ENCODE measurements around the gene DLG2. TPM values are rescaled to one million over a fixed set of nuclear protein-coding genes. Genes with fewer than 3 reads are reported as not detected.

Gene DLG2
- polyA plus RNA-seq, 4 donors = 10.8 to 15.6 (median 12.2) TPM

- no peak for DNase-seq (ENCODE audit: low read depth in 4 of 4, low spot score in 2 of 4)
Measured at GRCh38 chr11:83545494-83546260, 2081.5 kb downstream of the DLG2 start.

- DNase-seq (ENCODE audit: low read depth in 4 of 4, low spot score in 2 of 4) = no peak
Measured at GRCh38 chr11:83544846-83545245, 2082.3 kb downstream of the DLG2 start.

GRCh38 chr11:83543706-83544439 is 2083.3 kb downstream of the DLG2 start:
- no peak for DNase-seq (ENCODE audit: low read depth in 4 of 4, low spot score in 2 of 4)

- DNase-seq (ENCODE audit: low read depth in 4 of 4, low spot score in 2 of 4) = no peak
Measured at GRCh38 chr11:83542861-83543260, 2084.3 kb downstream of the DLG2 start.

GRCh38 chr11:83540728-83541127 is 2086.4 kb downstream of the DLG2 start:
- DNase-seq (ENCODE audit: low read depth in 4 of 4, low spot score in 2 of 4) = no peak

GRCh38 chr11:83540112-83540675 is 2086.9 kb downstream of the DLG2 start:
- DNase-seq (ENCODE audit: low read depth in 4 of 4, low spot score in 2 of 4) = no peak

GRCh38 chr11:83538286-83538685 is 2088.9 kb downstream of the DLG2 start:
- DNase-seq (ENCODE audit: low read depth in 4 of 4, low spot score in 2 of 4) = no peak

- no peak for DNase-seq (ENCODE audit: low read depth in 4 of 4, low spot score in 2 of 4)
Measured at GRCh38 chr11:83537131-83537610, 2090.0 kb downstream of the DLG2 start.

GRCh38 chr11:83533166-83533565 is 2094.0 kb downstream of the DLG2 start:
- DNase-seq (ENCODE audit: low read depth in 4 of 4, low spot score in 2 of 4) = no peak

GRCh38 chr11:83528877-83529276 is 2098.3 kb downstream of the DLG2 start:
- DNase-seq (ENCODE audit: low read depth in 4 of 4, low spot score in 2 of 4) = no peak

GRCh38 chr11:83528225-83528624 is 2098.9 kb downstream of the DLG2 start:
- DNase-seq (ENCODE audit: low read depth in 4 of 4, low spot score in 2 of 4) = no peak

GRCh38 chr11:83523676-83524075 is 2103.5 kb downstream of the DLG2 start:
- DNase-seq (ENCODE audit: low read depth in 4 of 4, low spot score in 2 of 4) = no peak

GRCh38 chr11:83522911-83523310 is 2104.2 kb downstream of the DLG2 start:
- no peak for DNase-seq (ENCODE audit: low read depth in 4 of 4, low spot score in 2 of 4)

GRCh38 chr11:83521647-83522596 is 2105.2 kb downstream of the DLG2 start:
- DNase-seq (ENCODE audit: low read depth in 4 of 4, low spot score in 2 of 4) = no peak

GRCh38 chr11:83520849-83521248 is 2106.3 kb downstream of the DLG2 start:
- DNase-seq (ENCODE audit: low read depth in 4 of 4, low spot score in 2 of 4) = no peak

- DNase-seq (ENCODE audit: low read depth in 4 of 4, low spot score in 2 of 4) = no peak
Measured at GRCh38 chr11:83511646-83512045, 2115.5 kb downstream of the DLG2 start.

- no peak for DNase-seq (ENCODE audit: low read depth in 4 of 4, low spot score in 2 of 4)
Measured at GRCh38 chr11:83510530-83511460, 2116.3 kb downstream of the DLG2 start.

GRCh38 chr11:83508804-83509203 is 2118.3 kb downstream of the DLG2 start:
- no peak for DNase-seq (ENCODE audit: low read depth in 4 of 4, low spot score in 2 of 4)

- no peak for DNase-seq (ENCODE audit: low read depth in 4 of 4, low spot score in 2 of 4)
Measured at GRCh38 chr11:83502041-83502440, 2125.1 kb downstream of the DLG2 start.
